Activated CD8-positive, alpha-beta T cell treated with anti-CD3 and anti-CD28 coated beads, Interleukin-2, amount 10 ng/mL, durations not matched to agents 7 days and 5 days (primary cell): Measurements from ENCODE around the gene ANKFN1. TPM values are rescaled to one million over a fixed set of nuclear protein-coding genes. Genes with fewer than 3 reads are reported as not detected.

Experiments
- ATAC-seq: fragments of 150-1000 bp; cut with Tn5 transposase; one replicate; pipeline ENCODE4 v1.10.0; 2021; ENCODE audit warnings: moderate library complexity
- CTCF ChIA-PET: fragments of 350-600 bp; sonication (Branson Sonifier 250); formaldehyde crosslinking; loops from one replicate; lab custom pipeline; 2021; ENCODE audit warnings: antibody characterized with exemption; lab: Charles Lee
- POLR2A ChIA-PET: fragments of 350-600 bp; sonication (Branson Sonifier 250); formaldehyde crosslinking; loops from one replicate; lab custom pipeline; 2021; ENCODE audit warnings: antibody characterized with exemption; lab: Charles Lee
- DNase-seq: peaks from one replicate; pipeline ENCODE4 v3.0.0-alpha.2; 2020
- H3K27ac Mint-ChIP-seq: one replicate; pipeline ENCODE4 v1.8.0; 2021; ENCODE audit warnings: mild to moderate bottlenecking, mixed read lengths
- H3K27me3 Mint-ChIP-seq: one replicate; pipeline ENCODE4 v1.8.0; 2021; ENCODE audit warnings: low read depth, mixed read lengths
- H3K36me3 Mint-ChIP-seq: one replicate; pipeline ENCODE4 v1.8.0; 2021; ENCODE audit warnings: low read depth, mixed read lengths
- H3K4me1 Mint-ChIP-seq: one replicate; pipeline ENCODE4 v1.8.0; 2021; ENCODE audit warnings: low read depth, mixed read lengths
- H3K4me3 Mint-ChIP-seq: one replicate; pipeline ENCODE4 v1.8.0; 2021; ENCODE audit warnings: mild to moderate bottlenecking, mixed read lengths
- H3K9me3 Mint-ChIP-seq: one replicate; pipeline ENCODE4 v1.8.0; 2022; ENCODE audit warnings: mixed read lengths; ENCODE audit not compliant: insufficient read depth
- total RNA-seq, 2 experiments: library from RNA; stranded (reverse); gene quantifications; one replicate each; pipeline ENCODE4 v1.2.3, GENCODE V29; 2021

Gene ANKFN1
- total RNA-seq, 2 experiments from 2014 or later, result not detected

- H3K27ac Mint-ChIP-seq, result no peak overlapping the region
- POLR2A ChIA-PET, result no interaction called here
Observed at GRCh38 chr17:56171186-56171959, 18.1 kb downstream of the ANKFN1 start.

GRCh38 chr17:56172517-56172982, 19.3 kb downstream of the ANKFN1 start:
- no peaks in the 10 kb centered on the region for H3K9me3 Mint-ChIP-seq

More at GRCh38 chr17:56171186-56171959, 18.1 kb downstream of the ANKFN1 start:
- DNase-seq (no peak), ATAC-seq (no peak)
- CTCF ChIA-PET, result interaction anchor here (1.2 kb wide), 1 partner anchor 149 kb away, joined by 4 read pairs; no protein-coding TSS in a partner anchor
- Mint-ChIP-seq H3K36me3 (no peaks in the 10 kb centered on the region), H3K4me3 (no peak overlapping the region), H3K27me3 (no peaks in the 10 kb centered on the region), H3K4me1 (no peaks in the 10 kb centered on the region), H3K9me3 (no peaks in the 10 kb centered on the region)

GRCh38 chr17:56173026-56173425, 19.8 kb downstream of the ANKFN1 start:
- Mint-ChIP-seq H3K27ac (no peak overlapping the region), H3K4me3 (no peak overlapping the region), H3K36me3 (no peaks in the 10 kb centered on the region), H3K27me3 (no peaks in the 10 kb centered on the region), H3K9me3 (no peaks in the 10 kb centered on the region), H3K4me1 (no peaks in the 10 kb centered on the region)
- ATAC-seq, result no peak
- POLR2A ChIA-PET, result no interaction called here
- CTCF ChIA-PET, result interaction anchor here (1.2 kb wide), 1 partner anchor 147 kb away, joined by 4 read pairs; no protein-coding TSS in a partner anchor
- no peak for DNase-seq

More at GRCh38 chr17:56172517-56172982, 19.3 kb downstream of the ANKFN1 start:
- ATAC-seq (no peak), DNase-seq (no peak)
- Mint-ChIP-seq H3K4me3 (no peak overlapping the region), H3K27me3 (no peaks in the 10 kb centered on the region), H3K27ac (no peak overlapping the region), H3K4me1 (no peaks in the 10 kb centered on the region), H3K36me3 (no peaks in the 10 kb centered on the region)
- ChIA-PET CTCF (interaction anchor here (1.2 kb wide), 1 partner anchor 147 kb away, joined by 4 read pairs; no protein-coding TSS in a partner anchor), POLR2A (no interaction called here)

GRCh38 chr17:56173958-56174835, 20.9 kb downstream of the ANKFN1 start:
- no peak overlapping the region for H3K4me3 Mint-ChIP-seq
- ATAC-seq (no peak), DNase-seq (no peak)
- CTCF ChIA-PET, result no interaction called here
- no peaks in the 10 kb centered on the region for H3K27me3 Mint-ChIP-seq
- H3K9me3 Mint-ChIP-seq, result no peaks in the 10 kb centered on the region
- H3K27ac Mint-ChIP-seq, result no peak overlapping the region
- no peaks in the 10 kb centered on the region for H3K36me3 Mint-ChIP-seq
- POLR2A ChIA-PET, result no interaction called here
- no peaks in the 10 kb centered on the region for H3K4me1 Mint-ChIP-seq

- no peaks in the 10 kb centered on the region for H3K36me3 Mint-ChIP-seq
- H3K27me3 Mint-ChIP-seq, result no peaks in the 10 kb centered on the region
- no peaks in the 10 kb centered on the region for H3K4me1 Mint-ChIP-seq
- no peak overlapping the region for H3K4me3 Mint-ChIP-seq
- DNase-seq (no peak), ATAC-seq (no peak)
- no peaks in the 10 kb centered on the region for H3K9me3 Mint-ChIP-seq
- ChIA-PET POLR2A (no interaction called here), CTCF (no interaction called here)
- H3K27ac Mint-ChIP-seq, result no peak overlapping the region
Observed at GRCh38 chr17:56175299-56175955, 22.2 kb downstream of the ANKFN1 start.

GRCh38 chr17:56176091-56176490, 22.8 kb downstream of the ANKFN1 start:
- CTCF ChIA-PET, result no interaction called here
- Mint-ChIP-seq H3K4me1 (no peaks in the 10 kb centered on the region), H3K27me3 (no peaks in the 10 kb centered on the region), H3K4me3 (no peak overlapping the region), H3K36me3 (no peaks in the 10 kb centered on the region), H3K9me3 (no peaks in the 10 kb centered on the region), H3K27ac (no peak overlapping the region)
- DNase-seq (no peak), ATAC-seq (no peak)
- POLR2A ChIA-PET, result no interaction called here

- H3K4me3 Mint-ChIP-seq, result no peak overlapping the region
- ChIA-PET POLR2A (no interaction called here), CTCF (no interaction called here)
- no peaks in the 10 kb centered on the region for H3K27me3 Mint-ChIP-seq
- H3K4me1 Mint-ChIP-seq, result no peaks in the 10 kb centered on the region
- DNase-seq, result no peak
- H3K9me3 Mint-ChIP-seq, result no peaks in the 10 kb centered on the region
- no peak overlapping the region for H3K27ac Mint-ChIP-seq
- no peak for ATAC-seq
- no peaks in the 10 kb centered on the region for H3K36me3 Mint-ChIP-seq
Observed at GRCh38 chr17:56177361-56177760, 24.1 kb downstream of the ANKFN1 start.

- no peaks in the 10 kb centered on the region for H3K36me3 Mint-ChIP-seq
- H3K9me3 Mint-ChIP-seq, result no peaks in the 10 kb centered on the region
- ChIA-PET POLR2A (no interaction called here), CTCF (no interaction called here)
- ATAC-seq, result no peak
- no peak overlapping the region for H3K4me3 Mint-ChIP-seq
- H3K27me3 Mint-ChIP-seq, result no peaks in the 10 kb centered on the region
- no peak overlapping the region for H3K27ac Mint-ChIP-seq
- H3K4me1 Mint-ChIP-seq, result no peaks in the 10 kb centered on the region
- no peak for DNase-seq
Observed at GRCh38 chr17:56178203-56178602, 24.9 kb downstream of the ANKFN1 start.

- POLR2A ChIA-PET, result no interaction called here
- Mint-ChIP-seq H3K4me1 (no peaks in the 10 kb centered on the region), H3K9me3 (no peaks in the 10 kb centered on the region), H3K4me3 (no peak overlapping the region), H3K27me3 (no peaks in the 10 kb centered on the region), H3K36me3 (no peaks in the 10 kb centered on the region), H3K27ac (no peak overlapping the region)
- DNase-seq, result no peak
- no peak for ATAC-seq
- CTCF ChIA-PET, result no interaction called here
Observed at GRCh38 chr17:56182081-56182480, 28.8 kb downstream of the ANKFN1 start.

- DNase-seq (no peak), ATAC-seq (no peak)
- Mint-ChIP-seq H3K36me3 (no peaks in the 10 kb centered on the region), H3K4me1 (no peaks in the 10 kb centered on the region), H3K9me3 (no peaks in the 10 kb centered on the region), H3K27me3 (no peaks in the 10 kb centered on the region), H3K27ac (no peak overlapping the region), H3K4me3 (no peak overlapping the region)
- ChIA-PET CTCF (no interaction called here), POLR2A (no interaction called here)
Observed at GRCh38 chr17:56184650-56185049, 31.4 kb downstream of the ANKFN1 start.

- POLR2A ChIA-PET, result no interaction called here
- no peaks in the 10 kb centered on the region for H3K9me3 Mint-ChIP-seq
- DNase-seq (no peak), ATAC-seq (no peak)
- CTCF ChIA-PET, result no interaction called here
- H3K4me3 Mint-ChIP-seq, result no peak overlapping the region
- no peaks in the 10 kb centered on the region for H3K36me3 Mint-ChIP-seq
- no peak overlapping the region for H3K27ac Mint-ChIP-seq
- no peaks in the 10 kb centered on the region for H3K27me3 Mint-ChIP-seq
- H3K4me1 Mint-ChIP-seq, result no peaks in the 10 kb centered on the region
Observed at GRCh38 chr17:56185491-56186221, 32.4 kb downstream of the ANKFN1 start.
